ENCODE results near the gene BBS7.

The BBS7 gene

GRCh38 chr4:121790976-121791375, 79.3 kb downstream of the BBS7 start:
- no peak for DNase-seq (ENCODE audit: low spot score)

- peak; percentile 44 for DNase-seq (ENCODE audit: low spot score)
These were observed 80.1 kb downstream of the BBS7 start for GRCh38 chr4:121789960-121790829.

- DNase-seq (ENCODE audit: low spot score) = no peak
These were observed 80.8 kb downstream of the BBS7 start for GRCh38 chr4:121789455-121789854.

GRCh38 chr4:121788896-121789295, 81.4 kb downstream of the BBS7 start:
- no peak for DNase-seq (ENCODE audit: low spot score)

GRCh38 chr4:121786221-121786620, 84.1 kb downstream of the BBS7 start:
- DNase-seq (ENCODE audit: low spot score) = no peak

GRCh38 chr4:121785479-121785878, 84.8 kb downstream of the BBS7 start:
- DNase-seq (ENCODE audit: low spot score) = peak; percentile 41

- DNase-seq (ENCODE audit: low spot score) = peak; percentile 87
These were observed 85.3 kb downstream of the BBS7 start for GRCh38 chr4:121784975-121785374.

- DNase-seq (ENCODE audit: low spot score) = no peak
These were observed 85.9 kb downstream of the BBS7 start for GRCh38 chr4:121784401-121784800.

- no peak for DNase-seq (ENCODE audit: low spot score)
These were observed 87.1 kb downstream of the BBS7 start for GRCh38 chr4:121783210-121783609.

- no peak for DNase-seq (ENCODE audit: low spot score)
These were observed 91.2 kb downstream of the BBS7 start for GRCh38 chr4:121778991-121779628.

GRCh38 chr4:121777625-121778024, 92.6 kb downstream of the BBS7 start:
- DNase-seq (ENCODE audit: low spot score) = no peak

- no peak for DNase-seq (ENCODE audit: low spot score)
These were observed 93.5 kb downstream of the BBS7 start for GRCh38 chr4:121776610-121777401.

Measured in AG08395 (cell line).